H9 (cell line): ENCODE measurements around the gene GCH1. TPM values are rescaled to one million over a fixed set of nuclear protein-coding genes. Genes with fewer than 3 reads are reported as not detected.

Source experiments
- DNase-seq: peaks from one replicate; pipeline ENCODE4 v3.0.0-alpha.2; 2017
- H2AFZ ChIP-seq: one replicate; pipeline ENCODE4 v1.6.1; 2013; ENCODE audit warnings: mild to moderate bottlenecking, low read length, control low read depth, moderate library complexity
- H2AK5ac ChIP-seq: 2 replicates; pipeline ENCODE4 v1.6.1; 2013; ENCODE audit warnings: low read length, control low read depth, mixed read lengths; ENCODE audit not compliant: insufficient read length
- H2BK120ac ChIP-seq: one replicate; pipeline ENCODE4 v1.6.1; 2013; ENCODE audit warnings: low read depth, mild to moderate bottlenecking, low read length, control low read depth, inconsistent platforms; ENCODE audit not compliant: poor library complexity, severe bottlenecking
- H2BK12ac ChIP-seq: 2 replicates; pipeline ENCODE4 v1.6.1; 2013; ENCODE audit warnings: low read length, control low read depth, mixed read lengths, low read depth; ENCODE audit not compliant: insufficient read length
- H2BK15ac ChIP-seq: 2 replicates; pipeline ENCODE4 v1.6.1; 2013; ENCODE audit warnings: low read depth, low read length, control low read depth
- H2BK20ac ChIP-seq: one replicate; pipeline ENCODE4 v1.6.1; 2013; ENCODE audit warnings: low read depth, mild to moderate bottlenecking, low read length, control low read depth, inconsistent platforms; ENCODE audit not compliant: poor library complexity, severe bottlenecking
- H2BK5ac ChIP-seq: 2 replicates; pipeline ENCODE4 v1.6.1; 2013; ENCODE audit warnings: low read length, control low read depth, mixed read lengths; ENCODE audit not compliant: insufficient read length
- H3K14ac ChIP-seq: 2 replicates; pipeline ENCODE4 v1.6.1; 2013; ENCODE audit warnings: low read length, control low read depth; ENCODE audit not compliant: insufficient read depth
- H3K18ac ChIP-seq: 2 replicates; pipeline ENCODE4 v1.6.1; 2013; ENCODE audit warnings: low read depth, mild to moderate bottlenecking, mixed read lengths, low read length, control low read depth; ENCODE audit not compliant: insufficient read length
- H3K23ac ChIP-seq: 2 replicates; pipeline ENCODE4 v1.6.1; 2013; ENCODE audit warnings: low read length, control low read depth, mixed read lengths, low read depth; ENCODE audit not compliant: insufficient read length
- H3K23me2 ChIP-seq: 2 replicates; pipeline ENCODE4 v1.6.1; 2013; ENCODE audit warnings: low read depth, mild to moderate bottlenecking, mixed read lengths, low read length, control low read depth; ENCODE audit not compliant: insufficient read length, poor library complexity, severe bottlenecking
- H3K27ac ChIP-seq: 2 replicates; pipeline ENCODE4 v1.5.1; 2013; ENCODE audit warnings: low read length, control low read depth, mixed read lengths, low read depth; ENCODE audit not compliant: insufficient read length
- H3K27me3 ChIP-seq: 2 replicates; pipeline ENCODE4 v1.6.1; 2013; ENCODE audit warnings: low read length, control low read depth, inconsistent platforms; ENCODE audit not compliant: insufficient read depth
- H3K4ac ChIP-seq: 2 replicates; pipeline ENCODE4 v1.6.1; 2013; ENCODE audit warnings: low read depth, mild to moderate bottlenecking, control low read depth, inconsistent platforms, low read length, moderate library complexity
- H3K4me1 ChIP-seq: 2 replicates; pipeline ENCODE4 v1.6.1; 2013; ENCODE audit warnings: low read length, control low read depth, inconsistent platforms; ENCODE audit not compliant: insufficient read depth
- H3K4me2 ChIP-seq: 2 replicates; pipeline ENCODE4 v1.6.1; 2013; ENCODE audit warnings: low read length, control low read depth, mixed read lengths; ENCODE audit not compliant: insufficient read length, insufficient read depth
- H3K56ac ChIP-seq: 2 replicates; pipeline ENCODE4 v1.6.1; 2013; ENCODE audit warnings: low read depth, mild to moderate bottlenecking, mixed read lengths, low read length, control low read depth; ENCODE audit not compliant: insufficient read length
- H3K79me1 ChIP-seq: 2 replicates; pipeline ENCODE4 v1.6.1; 2013; ENCODE audit warnings: low read depth, mild to moderate bottlenecking, moderate library complexity, low read length, control low read depth, inconsistent platforms; ENCODE audit not compliant: insufficient read depth, poor library complexity, severe bottlenecking
- H3K79me2 ChIP-seq: 2 replicates; pipeline ENCODE4 v1.6.1; 2013; ENCODE audit warnings: low read length, control low read depth, inconsistent platforms; ENCODE audit not compliant: insufficient read depth
- H3K9ac ChIP-seq: 2 replicates; pipeline ENCODE4 v1.6.1; 2013; ENCODE audit warnings: low read length, control low read depth, mixed read lengths; ENCODE audit not compliant: insufficient read length; ENCODE audit errors: extremely low read depth
- H3K9me3 ChIP-seq: one replicate; pipeline ENCODE4 v1.6.1; 2013; ENCODE audit warnings: low read depth, low read length, inconsistent platforms; ENCODE audit not compliant: control insufficient read depth
- H3T11ph ChIP-seq: one replicate; pipeline ENCODE4 v1.6.1; 2013; ENCODE audit warnings: mild to moderate bottlenecking, low read length, control low read depth, inconsistent platforms
- H4K20me1 ChIP-seq: one replicate; pipeline ENCODE4 v1.6.1; 2013; ENCODE audit not compliant: control insufficient read depth, insufficient read length, insufficient read depth
- H4K5ac ChIP-seq: 2 replicates; pipeline ENCODE4 v1.6.1; 2013; ENCODE audit warnings: low read depth, mild to moderate bottlenecking, mixed read lengths, low read length, control low read depth; ENCODE audit not compliant: insufficient read length
- H4K8ac ChIP-seq: replicated peaks from 2 replicates; pipeline ENCODE4 v1.6.1; 2013; ENCODE audit warnings: low read length, control low read depth, mixed read lengths, low read depth; ENCODE audit not compliant: insufficient read length
- H4K91ac ChIP-seq: 2 replicates; pipeline ENCODE4 v1.6.1; 2013; ENCODE audit warnings: low read depth, mild to moderate bottlenecking, moderate library complexity, mixed read lengths, low read length, control low read depth; ENCODE audit not compliant: insufficient read length
- H3K27ac Mint-ChIP-seq, 3 experiments: 2 replicates in 2 of 3; 3 replicates in 1 of 3; pipeline ENCODE4 v1.8.0; 2020 to 2021; ENCODE audit warnings: mixed read lengths in 3 of 3, mild to moderate bottlenecking in 1 of 3, moderate library complexity in 1 of 3
- H3K27me3 Mint-ChIP-seq: 2 replicates; pipeline ENCODE4 v1.8.0; 2021; ENCODE audit warnings: low read depth, mild to moderate bottlenecking, moderate library complexity, mixed read lengths
- H3K36me3 Mint-ChIP-seq, 3 experiments: 2 replicates in 2 of 3; 3 replicates in 1 of 3; pipeline ENCODE4 v1.8.0; 2020 to 2021; ENCODE audit warnings: low read depth in 3 of 3, mixed read lengths in 3 of 3; ENCODE audit not compliant: insufficient read depth in 1 of 3
- H3K4me1 Mint-ChIP-seq, 2 experiments: 2 replicates each; pipeline ENCODE4 v1.8.0; 2020; ENCODE audit warnings: mixed read lengths in 2 of 2
- H3K4me3 Mint-ChIP-seq, 2 experiments: 2 replicates in 1 of 2; 3 replicates in 1 of 2; pipeline ENCODE4 v1.8.0; 2020 to 2021; ENCODE audit warnings: mild to moderate bottlenecking in 2 of 2, mixed read lengths in 2 of 2, moderate library complexity in 1 of 2
- H3K9me3 Mint-ChIP-seq, 2 experiments: 2 replicates in 1 of 2; 3 replicates in 1 of 2; pipeline ENCODE4 v1.8.0; 2020; ENCODE audit warnings: mild to moderate bottlenecking in 2 of 2, mixed read lengths in 2 of 2, moderate library complexity in 1 of 2
- CTCF ChIP-seq: fragments of 200-600 bp; sonication (generic); conservative IDR thresholded peaks from 3 replicates; pipeline ENCODE4 v1.8.0; 2021; ENCODE audit warnings: antibody characterized with exemption, mild to moderate bottlenecking
- WGBS: extraction: QIAGEN DNeasy Blood & Tissue Kit; methylation state at CpG from one replicate; pipeline ENCODE4 v1.1.7; 2013; ENCODE audit warnings: missing lambda C conversion rate, low lambda C conversion rate, mixed read lengths; ENCODE audit not compliant: insufficient read length; ENCODE audit errors: extremely low coverage; 5-methylcytosine and 5-hydroxymethylcytosine counted together
- total RNA-seq: library from RNA; stranded (reverse); gene quantifications from 2 replicates; pipeline ENCODE4 v1.2.1, GENCODE V29; 2021

GCH1 gene
- total RNA-seq, 1 experiment from 2014 or later = 7.7 TPM

- TF ChIP-seq CTCF = no peak
- H3K4ac ChIP-seq = no peak overlapping the region
- no peak overlapping the region for H3K27ac ChIP-seq
- no peak overlapping the region for H2BK5ac ChIP-seq
- H3K23ac ChIP-seq = no peak overlapping the region
- H3K9me3 ChIP-seq = no peaks in the 10 kb centered on the region
- H3K36me3 Mint-ChIP-seq = no peaks in the 10 kb centered on the region
- H3K27me3 Mint-ChIP-seq = no peaks in the 10 kb centered on the region
- H3K23me2 ChIP-seq = no peaks in the 10 kb centered on the region
- no peak overlapping the region for H3K9ac ChIP-seq
- H3K14ac ChIP-seq = no peak overlapping the region
- H2AK5ac ChIP-seq = no peak overlapping the region
- H2BK20ac ChIP-seq = no peak overlapping the region
- H4K5ac ChIP-seq = no peak overlapping the region
- no peak overlapping the region for H4K91ac ChIP-seq
- no peak for DNase-seq
- H2AFZ ChIP-seq = no peak overlapping the region
- WGBS = no CpG with 5 or more reads among the region's 1 CpG
- no peak overlapping the region for H2BK12ac ChIP-seq
- H2BK120ac ChIP-seq = no peak overlapping the region
- no peak overlapping the region for H3K27ac Mint-ChIP-seq
- no peak overlapping the region for H3T11ph ChIP-seq
- no peaks in the 10 kb centered on the region for H3K79me2 ChIP-seq
- no peaks in the 10 kb centered on the region for H3K79me1 ChIP-seq
- H4K8ac ChIP-seq = no peak overlapping the region
- no peaks in the 10 kb centered on the region; the same call in 1 of the 2 replicates for H3K4me1 ChIP-seq
- H3K27me3 ChIP-seq = no peaks in the 10 kb centered on the region
- no peaks in the 10 kb centered on the region; a peak in 1 of 5 replicates for H3K9me3 Mint-ChIP-seq
- H3K4me3 Mint-ChIP-seq = no peak overlapping the region
- no peak overlapping the region for H3K18ac ChIP-seq
- H3K4me1 Mint-ChIP-seq = no peaks in the 10 kb centered on the region
- H3K56ac ChIP-seq = no peak overlapping the region
- H3K4me2 ChIP-seq = no peak overlapping the region
- no peaks in the 10 kb centered on the region for H4K20me1 ChIP-seq
- no peak overlapping the region for H2BK15ac ChIP-seq
These were observed 28.5 kb upstream of the GCH1 start for GRCh38 chr14:54931101-54931500.
